ENCODE data around the gene MICALL2.

Gene MICALL2

DNA sequence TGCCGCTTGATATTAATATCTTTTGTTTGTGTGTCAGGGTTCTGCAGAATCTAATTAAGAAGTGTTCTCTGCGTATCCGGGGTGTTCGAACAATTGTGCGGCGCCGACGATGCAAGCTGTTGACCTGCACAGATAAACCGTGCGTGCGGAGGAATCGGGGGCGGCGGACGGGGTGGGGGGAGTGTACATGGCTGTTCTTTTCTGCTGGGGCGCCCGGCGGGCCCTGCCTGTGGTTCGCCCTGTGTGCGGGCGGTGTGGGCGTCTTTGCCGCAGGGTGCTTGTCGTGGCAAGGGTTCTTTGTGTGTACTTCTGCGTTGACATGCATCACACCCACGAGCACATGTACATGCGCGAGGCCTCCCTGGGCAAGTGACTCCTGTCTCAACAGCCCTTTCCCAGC, 47.9 kb downstream of the MICALL2 start:
- DNase-seq, result no peak

- DNase-seq, result no peak
These were observed 48.3 kb downstream of the MICALL2 start for GRCh38 chr7:1410992-1411391.

DNA sequence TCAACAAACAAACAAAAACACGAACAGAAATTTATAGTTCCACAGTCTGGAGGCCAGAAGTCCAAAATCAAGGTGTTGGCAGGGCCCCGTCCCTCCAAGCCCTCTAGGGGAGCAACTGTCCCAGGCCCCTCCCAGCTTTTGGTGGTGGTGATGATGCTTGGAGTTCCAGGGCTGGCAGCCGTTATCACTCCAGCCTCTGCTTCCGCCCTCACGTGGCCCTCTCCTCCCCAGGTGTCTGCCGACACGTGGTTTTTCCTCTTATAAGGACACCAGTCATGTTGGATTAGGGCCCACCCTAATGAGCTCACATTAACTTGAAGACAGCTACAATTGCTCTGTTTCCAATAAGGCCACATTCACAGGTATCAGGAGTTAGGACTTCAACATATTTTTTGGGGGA, 49.7 kb downstream of the MICALL2 start:
- DNase-seq, result no peak

GRCh38 chr7:1408466-1408865, 50.8 kb downstream of the MICALL2 start:
- DNase-seq, result no peak

DNA sequence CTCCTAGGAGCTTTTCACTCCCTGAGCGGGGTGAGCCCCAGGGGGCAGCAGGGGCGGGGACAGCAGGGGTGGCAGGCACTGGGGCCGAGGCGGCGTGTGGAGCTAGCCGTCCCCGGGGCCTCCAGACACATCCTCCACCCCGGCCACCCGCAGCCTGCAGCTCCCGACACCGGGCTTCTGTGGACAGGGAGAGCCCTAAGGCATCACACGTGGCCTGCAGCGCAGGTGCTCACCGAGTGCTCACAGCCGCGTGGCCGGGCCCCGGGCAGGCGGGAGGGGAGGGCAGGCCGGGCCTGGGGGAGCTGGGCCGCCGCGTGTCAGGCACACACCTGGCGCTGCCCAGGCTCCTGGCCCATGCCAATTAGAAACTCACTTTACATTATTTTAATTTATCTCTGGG, 51.4 kb downstream of the MICALL2 start:
- DNase-seq, result no peak

DNA sequence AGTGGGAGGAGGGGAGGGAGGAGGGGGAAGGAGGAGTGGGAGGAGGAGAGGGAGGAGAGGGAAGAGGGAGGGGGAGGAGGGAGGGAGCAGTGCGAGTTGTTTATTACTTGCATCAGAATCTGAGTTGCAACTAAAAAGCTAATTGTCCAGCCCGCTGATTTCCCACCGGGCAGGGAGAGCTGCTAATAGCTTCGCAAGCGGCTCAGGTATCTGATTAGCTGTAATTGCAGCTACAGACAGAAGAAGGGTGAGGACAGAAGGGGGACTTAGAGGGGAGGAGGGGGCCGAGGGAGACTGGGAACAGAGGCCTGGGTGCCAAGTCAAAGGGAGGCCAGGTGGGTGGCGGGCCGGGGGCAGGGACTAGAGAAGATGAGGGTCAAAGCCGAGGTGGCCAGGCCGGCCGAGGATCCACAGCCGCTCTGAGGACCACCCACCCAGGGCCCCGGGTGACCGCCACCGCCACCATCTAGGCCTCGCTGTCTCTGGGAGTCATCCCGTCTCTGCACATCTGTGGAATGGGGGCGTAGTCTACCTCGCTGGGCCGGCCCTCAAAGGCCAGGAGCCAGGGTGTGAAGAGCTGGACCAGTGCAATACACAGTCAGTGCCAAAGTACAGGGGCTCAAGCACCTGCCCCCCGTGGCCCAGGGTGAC, 54.2 kb downstream of the MICALL2 start:
- DNase-seq, result no peak

GRCh38 chr7:1404460-1404809, 54.8 kb downstream of the MICALL2 start:
- DNase-seq, result no peak

GRCh38 chr7:1403638-1404459, 55.4 kb downstream of the MICALL2 start:
- DNase-seq, result no peak

GRCh38 chr7:1402791-1403637, 56.3 kb downstream of the MICALL2 start:
- DNase-seq, result no peak

DNA sequence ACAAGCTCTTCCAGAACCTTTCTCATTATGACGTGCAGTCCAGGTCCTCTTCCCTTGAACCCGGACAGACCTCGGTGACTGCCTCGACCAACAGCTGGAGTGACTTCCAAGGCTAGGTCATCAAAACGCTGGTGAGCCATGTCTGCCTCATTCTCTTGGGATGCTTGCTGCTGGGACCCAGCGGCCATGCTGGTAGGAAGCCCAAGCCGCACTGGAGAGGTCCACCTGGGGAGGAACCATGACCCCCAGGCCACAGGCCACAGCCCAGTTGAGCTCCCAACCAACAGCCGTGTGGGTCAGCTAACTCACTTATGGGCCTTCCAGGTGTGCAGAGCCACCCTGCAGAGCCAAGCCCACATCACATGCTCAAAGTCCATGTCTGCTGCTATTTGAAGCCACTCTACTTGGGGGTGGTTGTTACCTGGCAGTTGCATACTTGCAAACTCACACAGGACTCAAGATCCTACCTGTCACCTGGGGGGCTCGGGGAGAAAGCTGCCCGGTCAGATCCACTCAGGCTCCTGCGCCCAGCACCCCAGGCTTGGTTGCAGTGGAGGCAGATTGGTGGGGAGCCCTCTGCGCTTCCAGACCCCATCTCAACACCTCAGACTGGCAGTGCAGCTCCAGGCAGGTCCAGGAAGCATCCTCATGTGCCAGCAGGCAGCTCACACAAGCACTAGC, 57.0 kb downstream of the MICALL2 start:
- no peak for DNase-seq

DNA sequence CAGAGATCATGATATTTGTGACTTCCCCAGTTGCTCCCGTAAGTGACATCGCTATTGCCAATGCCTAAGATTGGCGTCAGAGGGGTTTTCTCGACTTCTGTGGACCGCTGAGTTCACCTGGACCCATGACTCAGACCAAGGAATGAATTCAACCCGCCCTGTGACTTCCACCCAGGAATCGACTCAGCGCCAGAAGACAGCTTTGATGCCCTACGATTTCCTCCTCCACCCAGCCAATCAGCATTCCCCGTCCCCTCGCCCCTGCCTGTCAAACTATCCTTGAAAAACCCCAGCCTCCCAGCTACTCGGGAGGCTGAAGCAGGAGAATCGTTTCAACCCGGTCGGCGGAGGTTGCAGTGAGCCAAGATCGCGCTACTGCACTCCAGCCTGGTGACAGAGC, 58.3 kb downstream of the MICALL2 start:
- DNase-seq, result no peak

DNA sequence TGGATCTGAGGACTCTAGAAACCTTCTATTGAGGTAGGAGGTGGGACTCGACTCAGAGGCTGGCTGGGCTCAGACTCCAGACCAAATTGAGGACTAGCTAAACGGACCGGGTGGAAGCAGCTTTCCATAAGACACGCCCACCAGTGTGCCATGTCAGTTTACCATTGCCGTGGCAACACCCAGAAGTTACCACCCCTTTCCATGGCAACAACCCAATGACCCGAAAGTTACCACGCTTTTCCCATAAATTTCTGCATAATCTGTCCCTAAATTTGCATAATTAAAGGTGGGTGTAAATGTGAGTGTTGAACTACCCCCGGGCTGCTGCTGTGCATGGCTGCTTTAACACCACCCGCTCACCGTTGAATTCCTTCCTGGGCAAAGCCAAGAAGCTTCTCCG, 58.9 kb downstream of the MICALL2 start:
- DNase-seq, result no peak

- no peak for DNase-seq
These were observed 61.6 kb downstream of the MICALL2 start for GRCh38 chr7:1397491-1398327.

DNA sequence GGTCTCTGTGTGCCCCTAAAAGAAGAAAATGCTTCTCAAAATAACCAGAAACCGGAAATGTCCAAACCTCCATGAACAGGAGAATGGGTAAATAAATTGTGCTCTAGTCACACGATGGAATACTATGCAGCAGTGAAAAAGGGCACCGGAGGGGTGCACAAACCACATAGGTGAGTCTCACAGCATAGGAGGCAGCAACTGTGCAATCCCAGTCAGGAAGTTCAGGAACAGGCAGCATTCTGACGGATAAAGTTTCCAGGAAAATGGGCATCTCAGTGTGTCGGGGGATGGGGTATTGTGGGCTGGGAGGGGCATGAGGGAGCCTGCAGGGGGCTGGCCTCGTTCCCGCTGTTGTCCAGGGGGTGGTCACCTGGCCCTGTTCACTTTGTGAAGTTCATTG, 63.1 kb downstream of the MICALL2 start:
- DNase-seq, result no peak

GRCh38 chr7:1395211-1396070, 63.8 kb downstream of the MICALL2 start:
- no peak for DNase-seq

DNA sequence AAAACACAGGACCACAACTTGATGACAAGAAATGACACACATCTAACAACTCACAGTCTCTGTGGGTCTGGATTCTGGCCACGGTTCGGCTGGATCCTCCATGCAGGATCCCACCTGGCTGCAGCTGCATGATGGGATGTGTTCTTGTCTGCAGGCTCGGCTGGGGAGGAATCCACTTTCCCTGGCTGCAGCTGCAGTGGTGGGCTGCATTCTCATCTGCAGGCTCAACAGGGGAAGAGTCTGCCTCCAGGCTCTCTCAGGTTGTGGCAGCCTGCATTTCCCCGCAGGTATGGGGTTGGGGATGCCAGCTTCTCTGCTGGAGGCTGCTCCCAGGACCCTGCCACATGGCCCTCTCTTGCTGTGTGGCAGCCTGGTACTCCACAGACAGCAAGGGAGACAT, 64.9 kb downstream of the MICALL2 start:
- DNase-seq, result no peak

DNA sequence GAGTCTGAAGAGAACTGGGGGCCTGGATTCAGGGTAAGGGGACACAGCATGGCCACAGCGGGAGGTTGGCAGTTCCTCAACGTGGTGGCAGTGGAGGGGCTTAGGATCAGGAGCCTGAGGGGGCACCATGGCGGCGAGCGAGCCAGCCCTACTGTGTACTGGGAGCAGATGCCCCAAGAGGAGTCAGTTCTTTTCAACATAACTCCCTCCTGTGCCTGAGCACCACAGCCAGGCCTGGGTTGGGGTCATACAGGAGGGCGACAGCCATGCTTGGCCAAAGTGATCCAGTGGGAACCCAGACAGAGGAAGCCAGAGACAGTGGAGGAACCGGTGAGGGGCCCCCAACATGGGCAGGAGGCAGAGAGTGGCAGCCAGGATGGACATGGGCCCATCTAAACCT, 65.8 kb downstream of the MICALL2 start:
- no peak for DNase-seq

DNA sequence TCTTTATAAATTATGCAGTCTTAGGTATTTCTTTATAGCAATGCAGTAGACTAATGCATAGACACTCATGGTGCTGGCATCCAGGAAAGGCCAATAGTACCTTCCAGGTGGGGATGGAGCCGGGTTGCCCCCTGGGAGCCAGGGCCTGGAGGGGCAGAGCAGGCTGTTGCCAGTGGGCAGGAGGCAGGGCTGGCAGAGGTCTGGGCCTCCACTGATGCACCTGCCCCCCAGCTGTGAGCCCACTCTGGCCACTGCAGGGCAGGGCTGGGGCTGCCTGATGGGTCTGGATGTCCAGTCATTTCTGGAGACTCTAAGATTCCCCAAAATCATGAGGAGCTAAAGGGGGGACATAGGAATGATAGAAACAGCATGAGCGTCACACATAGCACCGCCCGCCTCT, 66.7 kb downstream of the MICALL2 start:
- DNase-seq, result no peak

- DNase-seq, result no peak
These were observed 67.8 kb downstream of the MICALL2 start for GRCh38 chr7:1391449-1391848.

GRCh38 chr7:1388703-1389335, 70.5 kb downstream of the MICALL2 start:
- DNase-seq, result no peak

Data from central memory CD4-positive, alpha-beta T cell (primary cell).